Measurements from ENCODE around the gene AUTS2. TPM values are rescaled to one million over a fixed set of nuclear protein-coding genes. Genes with fewer than 3 reads are reported as not detected.

Gene AUTS2
- total RNA-seq, 1 donor from 2014 or later: 9.9 TPM

DNA sequence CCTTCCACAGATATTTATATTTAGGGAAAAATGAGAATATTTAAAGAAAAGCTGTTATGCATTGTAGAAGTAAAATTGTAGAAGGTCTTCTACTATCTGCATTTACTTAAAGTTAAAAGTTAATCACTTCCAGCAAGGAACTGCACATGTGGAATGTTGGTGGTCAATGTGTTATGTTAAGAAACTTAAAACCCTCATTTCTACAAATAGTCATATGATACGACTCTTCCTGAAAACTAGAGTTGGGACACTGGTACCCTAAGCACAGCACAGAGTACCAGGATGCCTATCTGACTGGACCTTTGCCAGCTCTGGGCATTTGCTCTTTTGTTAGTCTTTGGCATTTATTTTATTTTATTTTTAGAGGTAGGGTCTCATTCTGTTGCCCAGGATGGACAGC, 1009.5 kb downstream of the AUTS2 start:
- no peak overlapping the region for H3K4me3 ChIP-seq (ENCODE audit: low read depth, low read length)
- TF ChIP-seq, protein P1, sequence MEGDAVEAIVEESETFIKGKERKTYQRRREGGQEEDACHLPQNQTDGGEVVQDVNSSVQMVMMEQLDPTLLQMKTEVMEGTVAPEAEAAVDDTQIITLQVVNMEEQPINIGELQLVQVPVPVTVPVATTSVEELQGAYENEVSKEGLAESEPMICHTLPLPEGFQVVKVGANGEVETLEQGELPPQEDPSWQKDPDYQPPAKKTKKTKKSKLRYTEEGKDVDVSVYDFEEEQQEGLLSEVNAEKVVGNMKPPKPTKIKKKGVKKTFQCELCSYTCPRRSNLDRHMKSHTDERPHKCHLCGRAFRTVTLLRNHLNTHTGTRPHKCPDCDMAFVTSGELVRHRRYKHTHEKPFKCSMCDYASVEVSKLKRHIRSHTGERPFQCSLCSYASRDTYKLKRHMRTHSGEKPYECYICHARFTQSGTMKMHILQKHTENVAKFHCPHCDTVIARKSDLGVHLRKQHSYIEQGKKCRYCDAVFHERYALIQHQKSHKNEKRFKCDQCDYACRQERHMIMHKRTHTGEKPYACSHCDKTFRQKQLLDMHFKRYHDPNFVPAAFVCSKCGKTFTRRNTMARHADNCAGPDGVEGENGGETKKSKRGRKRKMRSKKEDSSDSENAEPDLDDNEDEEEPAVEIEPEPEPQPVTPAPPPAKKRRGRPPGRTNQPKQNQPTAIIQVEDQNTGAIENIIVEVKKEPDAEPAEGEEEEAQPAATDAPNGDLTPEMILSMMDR (IDR thresholded peaks at IDR 0.05; ENCODE audit: insufficient read depth, low read length, poor library complexity, severe bottlenecking): no peak
- DNase-seq (ENCODE audit: low read depth): no peak
- H3K27me3 ChIP-seq (ENCODE audit: control insufficient read depth, insufficient read depth, low read length): no peaks in the 10 kb centered on the region
- no peaks in the 10 kb centered on the region for H3K36me3 ChIP-seq (ENCODE audit: control insufficient read depth, insufficient read depth, low read length)

DNA sequence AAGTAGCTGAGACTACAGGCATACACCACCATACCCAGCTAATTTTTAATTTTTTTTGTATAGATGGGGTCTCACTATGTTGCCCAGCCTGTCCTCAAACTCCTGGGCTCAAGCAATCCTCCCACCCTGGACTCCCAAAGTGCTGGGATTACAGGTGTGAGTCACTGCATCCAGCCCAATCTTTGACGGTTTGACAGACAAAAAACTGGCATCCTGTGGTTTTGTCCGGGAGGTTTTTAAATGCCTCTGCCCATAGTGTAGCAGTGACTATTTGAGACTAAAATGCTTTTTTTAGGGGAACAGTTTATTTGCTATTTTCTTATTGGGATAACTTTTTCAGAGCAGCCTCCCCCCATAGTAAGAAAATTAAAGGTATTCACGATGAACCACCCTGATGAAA, 1010.0 kb downstream of the AUTS2 start:
- no peaks in the 10 kb centered on the region for H3K36me3 ChIP-seq (ENCODE audit: control insufficient read depth, insufficient read depth, low read length)
- TF ChIP-seq, protein P1 (IDR thresholded peaks at IDR 0.05; ENCODE audit: insufficient read depth, low read length, poor library complexity, severe bottlenecking): no peak
- H3K27me3 ChIP-seq (ENCODE audit: control insufficient read depth, insufficient read depth, low read length): no peaks in the 10 kb centered on the region
- no peak for DNase-seq (ENCODE audit: low read depth)
- H3K4me3 ChIP-seq (ENCODE audit: low read depth, low read length): no peak overlapping the region

DNA sequence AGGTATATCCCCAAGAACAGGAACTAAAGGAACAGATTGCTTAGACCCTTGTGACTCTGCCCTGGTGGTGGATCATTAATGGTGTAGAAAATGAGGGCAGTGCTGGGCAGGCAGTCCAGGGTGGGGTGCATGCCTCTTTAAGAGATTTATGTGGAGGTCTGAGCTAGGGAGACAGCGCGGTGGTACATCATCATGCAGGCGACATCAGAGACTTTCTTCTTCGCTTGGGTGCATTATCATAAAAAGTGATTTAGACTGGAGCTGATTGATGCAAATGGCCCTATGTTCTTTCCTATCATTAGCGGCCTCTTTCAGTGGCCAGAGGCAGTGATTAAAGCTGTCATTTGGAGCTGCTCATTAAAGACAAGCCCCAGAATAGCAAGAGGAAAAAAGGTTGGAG, 1014.5 kb downstream of the AUTS2 start:
- Histone ChIP-seq H3K27me3 (ENCODE audit: control insufficient read depth, insufficient read depth, low read length) (no peaks in the 10 kb centered on the region), H3K36me3 (ENCODE audit: control insufficient read depth, insufficient read depth, low read length) (no peaks in the 10 kb centered on the region), H3K4me3 (ENCODE audit: low read depth, low read length) (no peak overlapping the region)
- TF ChIP-seq, protein P1 (IDR thresholded peaks at IDR 0.05; ENCODE audit: insufficient read depth, low read length, poor library complexity, severe bottlenecking): no peak
- no peak for DNase-seq (ENCODE audit: low read depth)

DNA sequence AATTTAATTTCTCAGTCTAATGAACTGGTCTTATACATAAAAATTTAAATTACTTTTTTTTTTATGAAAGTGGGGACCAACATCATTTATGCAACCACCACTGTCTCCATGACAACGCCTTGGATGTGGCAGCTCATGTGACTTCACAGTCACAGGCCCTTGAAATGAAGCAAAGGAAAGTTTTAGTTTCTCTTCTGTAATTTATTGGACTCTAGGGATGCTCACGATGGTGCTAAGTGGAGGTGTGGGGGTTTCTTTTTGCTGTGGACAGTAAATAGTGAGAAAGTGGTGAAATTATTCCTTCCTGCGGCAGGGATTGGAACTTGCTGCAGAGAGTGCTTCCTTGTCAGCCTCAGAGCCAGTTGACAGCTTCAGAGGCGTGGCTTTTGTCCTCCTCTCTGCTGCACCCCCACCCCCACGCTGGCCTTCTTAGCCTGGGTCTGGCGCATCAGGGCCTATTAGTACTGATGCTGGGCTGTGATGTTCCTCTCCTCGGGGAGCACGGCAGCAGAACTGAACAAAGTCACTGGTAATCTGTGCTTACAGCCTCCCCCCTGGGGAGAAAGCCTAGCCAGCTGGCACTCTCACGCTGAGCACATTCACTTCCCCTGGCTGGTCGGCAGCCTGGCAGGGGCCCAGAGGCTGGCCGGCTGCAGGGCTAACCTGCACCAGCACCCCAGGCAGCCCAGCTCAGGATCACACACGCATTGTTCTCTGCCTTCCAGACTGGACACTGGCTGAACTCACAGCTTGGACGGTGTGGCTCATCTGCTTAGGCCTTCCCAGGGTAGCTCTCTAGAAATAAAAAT, 1016.2 kb downstream of the AUTS2 start:
- Histone ChIP-seq H3K27me3 (ENCODE audit: control insufficient read depth, insufficient read depth, low read length) (no peaks in the 10 kb centered on the region), H3K4me3 (ENCODE audit: low read depth, low read length) (no peak overlapping the region), H3K36me3 (ENCODE audit: control insufficient read depth, insufficient read depth, low read length) (no peaks in the 10 kb centered on the region)
- no peak for DNase-seq (ENCODE audit: low read depth)
- TF ChIP-seq, protein P1 (IDR thresholded peaks at IDR 0.05; ENCODE audit: insufficient read depth, low read length, poor library complexity, severe bottlenecking): no peak

DNA sequence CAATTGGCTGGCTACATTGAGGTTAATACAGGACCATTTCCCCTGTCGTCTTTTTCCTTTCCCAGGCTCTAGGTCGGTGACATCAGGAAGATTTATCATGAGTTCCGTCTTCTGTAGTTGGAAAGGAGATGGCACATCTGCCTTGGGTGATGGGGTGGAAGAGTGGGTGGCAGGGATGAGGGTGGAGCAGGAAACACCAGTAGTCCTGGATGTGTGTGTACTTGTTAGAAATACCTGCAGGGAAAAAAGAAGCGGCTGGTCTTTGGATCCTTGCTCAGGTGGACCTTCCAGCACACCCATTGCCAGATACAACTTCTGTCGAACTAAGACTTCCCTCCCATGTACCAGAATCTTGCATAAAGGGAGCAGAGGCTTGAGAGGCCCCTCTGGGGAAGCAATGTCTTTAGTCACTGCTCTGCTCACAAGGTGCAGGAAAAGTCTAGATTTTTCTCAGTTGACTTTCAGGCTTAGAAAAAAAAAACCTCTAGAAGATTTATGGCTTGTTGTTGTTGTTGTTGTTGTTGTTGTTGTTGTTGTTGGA, 1016.9 kb downstream of the AUTS2 start:
- Histone ChIP-seq H3K4me3 (ENCODE audit: low read depth, low read length) (no peak overlapping the region), H3K27me3 (ENCODE audit: control insufficient read depth, insufficient read depth, low read length) (no peaks in the 10 kb centered on the region), H3K36me3 (ENCODE audit: control insufficient read depth, insufficient read depth, low read length) (no peaks in the 10 kb centered on the region)
- TF ChIP-seq, protein P1 (IDR thresholded peaks at IDR 0.05; ENCODE audit: insufficient read depth, low read length, poor library complexity, severe bottlenecking): no peak
- DNase-seq (ENCODE audit: low read depth): no peak

Measured in kidney epithelial cell (primary cell).